Progenitor cell of endocrine pancreas (in vitro differentiated cells): Measurements from ENCODE around the gene EIF5. TPM values are rescaled to one million over a fixed set of nuclear protein-coding genes. Genes with fewer than 3 reads are reported as not detected.

Experiments
- DNase-seq: peaks from one replicate; pipeline ENCODE4 v3.0.0; 2021; ENCODE audit warnings: low spot score; ENCODE audit not compliant: unreplicated experiment
- H3K27ac Mint-ChIP-seq: 2 replicates; pipeline ENCODE4 v1.8.0; 2021; ENCODE audit warnings: mild to moderate bottlenecking, moderate library complexity, mixed read lengths
- H3K27me3 Mint-ChIP-seq: 2 replicates; pipeline ENCODE4 v1.8.0; 2021; ENCODE audit warnings: mixed read lengths
- H3K36me3 Mint-ChIP-seq: 2 replicates; pipeline ENCODE4 v1.8.0; 2022; ENCODE audit warnings: mixed read lengths; ENCODE audit not compliant: insufficient read depth
- H3K4me1 Mint-ChIP-seq: 2 replicates; pipeline ENCODE4 v1.8.0; 2021; ENCODE audit warnings: low read depth, mixed read lengths
- H3K4me3 Mint-ChIP-seq: 2 replicates; pipeline ENCODE4 v1.8.0; 2021; ENCODE audit warnings: low read depth, mild to moderate bottlenecking, moderate library complexity, mixed read lengths
- H3K9me3 Mint-ChIP-seq: 2 replicates; pipeline ENCODE4 v1.8.0; 2021; ENCODE audit warnings: low read depth, mixed read lengths
- CTCF ChIP-seq: fragments of 200-600 bp; sonication (generic); IDR thresholded peaks from one replicate; pipeline ENCODE4 v1.5.0; 2021; ENCODE audit warnings: antibody characterized with exemption, mild to moderate bottlenecking; ENCODE audit not compliant: unreplicated experiment
- total RNA-seq: library from RNA; stranded (reverse); gene quantifications from 2 replicates; pipeline ENCODE4 v1.2.1, GENCODE V29; 2021

The EIF5 gene
- total RNA-seq, 1 donor from 2014 or later, result 384 TPM

- Mint-ChIP-seq H3K36me3 (peaks cover 27% of the 10 kb centered on the region), H3K27me3 (no peaks in the 10 kb centered on the region), H3K4me3 (no peak overlapping the region), H3K9me3 (no peaks in the 10 kb centered on the region), H3K27ac (no peak overlapping the region), H3K4me1 (peaks cover 14% of the 10 kb centered on the region)
- DNase-seq, result no peak
- no peak for TF ChIP-seq CTCF
These were observed 12.2 kb downstream of the EIF5 start for GRCh38 chr14:103346286-103346685.

GRCh38 chr14:103347091-103347815 lies 13.2 kb downstream of the EIF5 start:
- H3K4me3 Mint-ChIP-seq, result no peak overlapping the region
- peaks cover 19% of the 10 kb centered on the region for H3K36me3 Mint-ChIP-seq
- H3K4me1 Mint-ChIP-seq, result peaks cover 9% of the 10 kb centered on the region
- H3K27ac Mint-ChIP-seq, result peak overlapping the region; percentile 13
- no peak for TF ChIP-seq CTCF
- H3K27me3 Mint-ChIP-seq, result no peaks in the 10 kb centered on the region
- no peaks in the 10 kb centered on the region for H3K9me3 Mint-ChIP-seq
- DNase-seq, result no peak

- H3K9me3 Mint-ChIP-seq, result no peaks in the 10 kb centered on the region
- DNase-seq, result no peak
- peaks cover 8% of the 10 kb centered on the region for H3K4me1 Mint-ChIP-seq
- no peak for TF ChIP-seq CTCF
- no peaks in the 10 kb centered on the region for H3K27me3 Mint-ChIP-seq
- H3K36me3 Mint-ChIP-seq, result peaks cover 15% of the 10 kb centered on the region
- no peak overlapping the region for H3K4me3 Mint-ChIP-seq
- H3K27ac Mint-ChIP-seq, result no peak overlapping the region
These were observed 14.1 kb downstream of the EIF5 start for GRCh38 chr14:103348154-103348553.

GRCh38 chr14:103349982-103350381 lies 15.9 kb downstream of the EIF5 start:
- H3K4me1 Mint-ChIP-seq, result peaks cover 8% of the 10 kb centered on the region
- peaks cover 1% of the 10 kb centered on the region for H3K36me3 Mint-ChIP-seq
- TF ChIP-seq CTCF, result no peak
- no peaks in the 10 kb centered on the region for H3K9me3 Mint-ChIP-seq
- H3K27me3 Mint-ChIP-seq, result peaks cover 2% of the 10 kb centered on the region
- H3K27ac Mint-ChIP-seq, result no peak overlapping the region
- DNase-seq, result no peak
- no peak overlapping the region for H3K4me3 Mint-ChIP-seq

- Mint-ChIP-seq H3K27ac (no peak overlapping the region), H3K27me3 (peaks cover 2% of the 10 kb centered on the region), H3K4me1 (no peaks in the 10 kb centered on the region), H3K9me3 (no peaks in the 10 kb centered on the region), H3K4me3 (no peak overlapping the region), H3K36me3 (no peaks in the 10 kb centered on the region)
- TF ChIP-seq CTCF, result no peak
- no peak for DNase-seq
These were observed 19.3 kb downstream of the EIF5 start for GRCh38 chr14:103353362-103353761.
